AG04450 (cell line): ENCODE results near the gene MGRN1. TPM values are rescaled to one million over a fixed set of nuclear protein-coding genes. Genes with fewer than 3 reads are reported as not detected.
A peak's percentile ranks its signal among the peaks of the same experiment; 100 is the strongest.

Experiments used
- CTCF ChIA-PET: fragments of 300-600, 350-600 bp; formaldehyde crosslinking; extraction: SDS; loops from one replicate; lab custom pipeline; 2022; ENCODE audit warnings: antibody characterized with exemption, inconsistent platforms; lab: Charles Lee
- POLR2A ChIA-PET: fragments of 350-600 bp; formaldehyde crosslinking; extraction: SDS; loops from one replicate; lab custom pipeline; 2021; ENCODE audit warnings: antibody characterized with exemption, inconsistent platforms; lab: Yijun Ruan, JAX
- DNase-seq: peaks from one replicate; pipeline ENCODE4 v3.0.0-alpha.2; 2011; ENCODE audit warnings: low read depth, low spot score
- H3K27ac ChIP-seq: one replicate; pipeline ENCODE4 v1.5.1; 2012; ENCODE audit warnings: low read depth, low read length, control low read depth
- H3K27me3 ChIP-seq: one replicate; pipeline ENCODE4 v1.6.0; 2012; ENCODE audit warnings: low read length; ENCODE audit not compliant: control insufficient read depth, insufficient read depth
- H3K4me3 ChIP-seq: 2 replicates; pipeline ENCODE4 v1.5.1; 2011; ENCODE audit warnings: mild to moderate bottlenecking, low read depth, low read length, control low read depth
- H3K9me3 ChIP-seq: 2 replicates; pipeline ENCODE4 v1.5.1; 2012; ENCODE audit warnings: low read length; ENCODE audit not compliant: control insufficient read depth, insufficient read depth
- polyA plus RNA-seq: library from polyadenylated mRNA; depleted of rRNA; stranded (reverse); fragments of >200 nt; gene quantifications from 2 replicates; pipeline ENCODE4 v1.2.3, GENCODE V29; 2011
- TF ChIP-seq, protein P1 (sequence below): IDR thresholded peaks from 2 replicates; pipeline ENCODE4 v1.5.1; 2011; ENCODE audit warnings: low read depth, low read length, control low read depth, inconsistent platforms

The MGRN1 gene
- polyA plus RNA-seq, 1 experiment, result 3.4 TPM

DNA sequence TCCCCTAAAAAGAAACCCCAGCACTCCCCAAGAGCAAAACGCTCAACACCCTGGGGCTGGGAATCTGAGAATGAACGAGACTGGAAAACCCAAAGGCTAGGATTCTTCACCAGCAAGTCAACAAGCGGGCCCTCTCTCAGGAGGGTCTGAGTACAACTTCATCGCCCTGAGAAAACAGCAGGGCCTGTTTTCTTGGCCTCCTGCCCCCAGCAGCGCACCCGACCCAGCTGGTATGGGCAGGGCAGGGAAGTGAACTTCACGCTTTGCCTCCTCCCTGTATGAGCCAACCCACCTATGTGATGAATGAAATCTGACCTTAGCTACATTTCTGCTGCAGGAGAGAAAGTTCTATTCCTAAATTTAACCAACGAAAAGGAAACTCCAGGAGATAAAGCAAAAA lies 79.9 kb downstream of the MGRN1 start:
- ChIA-PET CTCF (interaction anchor here (0.6 to 1.0 kb wide), 2 partner anchors 9 kb away, joined by 3 read pairs; no protein-coding TSS in a partner anchor), POLR2A (no interaction called here)
- H3K27ac ChIP-seq, result no peak overlapping the region
- no peaks in the 10 kb centered on the region for H3K27me3 ChIP-seq
- H3K4me3 ChIP-seq, result no peak overlapping the region
- no peak for DNase-seq
- no peaks in the 10 kb centered on the region for H3K9me3 ChIP-seq
- TF ChIP-seq, protein P1, sequence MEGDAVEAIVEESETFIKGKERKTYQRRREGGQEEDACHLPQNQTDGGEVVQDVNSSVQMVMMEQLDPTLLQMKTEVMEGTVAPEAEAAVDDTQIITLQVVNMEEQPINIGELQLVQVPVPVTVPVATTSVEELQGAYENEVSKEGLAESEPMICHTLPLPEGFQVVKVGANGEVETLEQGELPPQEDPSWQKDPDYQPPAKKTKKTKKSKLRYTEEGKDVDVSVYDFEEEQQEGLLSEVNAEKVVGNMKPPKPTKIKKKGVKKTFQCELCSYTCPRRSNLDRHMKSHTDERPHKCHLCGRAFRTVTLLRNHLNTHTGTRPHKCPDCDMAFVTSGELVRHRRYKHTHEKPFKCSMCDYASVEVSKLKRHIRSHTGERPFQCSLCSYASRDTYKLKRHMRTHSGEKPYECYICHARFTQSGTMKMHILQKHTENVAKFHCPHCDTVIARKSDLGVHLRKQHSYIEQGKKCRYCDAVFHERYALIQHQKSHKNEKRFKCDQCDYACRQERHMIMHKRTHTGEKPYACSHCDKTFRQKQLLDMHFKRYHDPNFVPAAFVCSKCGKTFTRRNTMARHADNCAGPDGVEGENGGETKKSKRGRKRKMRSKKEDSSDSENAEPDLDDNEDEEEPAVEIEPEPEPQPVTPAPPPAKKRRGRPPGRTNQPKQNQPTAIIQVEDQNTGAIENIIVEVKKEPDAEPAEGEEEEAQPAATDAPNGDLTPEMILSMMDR, result no peak

DNA sequence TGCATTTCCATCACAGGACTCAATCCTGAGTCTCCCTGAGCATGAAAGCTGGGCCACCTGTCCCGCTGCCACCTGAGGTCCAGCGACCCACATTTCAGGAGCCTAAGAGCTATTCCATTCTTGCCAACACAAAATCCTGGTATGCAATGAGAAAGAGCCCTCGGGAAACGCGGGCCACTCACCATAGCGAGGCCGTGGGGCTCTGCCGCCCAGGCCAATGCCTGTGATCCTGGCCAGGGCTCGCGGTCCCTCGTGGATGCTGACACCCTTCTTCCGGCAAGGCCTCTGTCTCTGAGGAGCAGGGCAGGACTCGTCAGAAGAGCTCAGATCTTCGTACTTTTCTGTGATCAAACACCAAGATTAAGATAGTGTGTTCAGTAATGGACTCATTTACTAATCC lies 80.3 kb downstream of the MGRN1 start:
- no peak overlapping the region for H3K27ac ChIP-seq
- CTCF ChIA-PET, result interaction anchor here (1.0 kb wide), 1 partner anchor 9 kb away, joined by 3 read pairs; no protein-coding TSS in a partner anchor
- no peak for DNase-seq
- TF ChIP-seq, protein P1, result no peak
- H3K4me3 ChIP-seq, result no peak overlapping the region
- H3K9me3 ChIP-seq, result no peaks in the 10 kb centered on the region
- no peaks in the 10 kb centered on the region for H3K27me3 ChIP-seq
- POLR2A ChIA-PET, result no interaction called here

DNA sequence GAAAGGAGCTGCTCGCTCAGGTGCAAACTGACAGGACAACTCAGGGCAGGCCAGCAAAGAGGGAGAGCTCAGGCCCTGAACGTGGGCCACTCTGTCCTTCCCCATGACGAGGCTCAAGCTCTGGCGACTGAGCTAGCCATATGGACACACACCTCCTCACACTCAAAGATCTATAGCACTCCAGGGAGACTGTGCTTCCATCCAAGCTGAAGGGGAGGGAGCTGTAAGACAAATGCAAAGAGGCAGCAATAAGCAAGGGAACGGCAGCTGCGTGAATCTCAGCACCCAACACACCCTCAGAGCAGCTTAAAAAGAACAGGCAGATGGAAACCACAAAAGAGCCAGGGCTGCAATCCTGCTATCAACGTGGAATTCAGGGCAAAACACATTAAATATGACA lies 82.2 kb downstream of the MGRN1 start:
- POLR2A ChIA-PET, result interaction anchor here (1.1 kb wide), 1 partner anchor 12 kb away, joined by 4 read pairs; no protein-coding TSS in a partner anchor
- DNase-seq, result no peak

GRCh38 chr16:4709481-4709880 lies 84.9 kb downstream of the MGRN1 start:
- no peaks in the 10 kb centered on the region for H3K9me3 ChIP-seq
- peak overlapping the region; percentile 47 for H3K27ac ChIP-seq
- no peak for DNase-seq
- ChIA-PET POLR2A (no interaction called here), CTCF (interaction anchor here (1.2 to 1.5 kb wide), 2 partner anchors 15 to 85 kb away, joined by 3 to 4 read pairs; partner anchors contain the start of gene MGRN1)
- TF ChIP-seq, protein P1, result no peak
- no peaks in the 10 kb centered on the region for H3K27me3 ChIP-seq
- H3K4me3 ChIP-seq, result no peak overlapping the region

More for the DNA sequence above, 82.2 kb downstream of the MGRN1 start:
- CTCF ChIA-PET, result interaction anchor here (1.1 kb wide), 1 partner anchor 11 kb away, joined by 3 read pairs; no protein-coding TSS in a partner anchor
- TF ChIP-seq, protein P1, result no peak
- H3K27me3 ChIP-seq, result no peaks in the 10 kb centered on the region
- no peaks in the 10 kb centered on the region for H3K9me3 ChIP-seq
- no peak overlapping the region for H3K27ac ChIP-seq
- no peak overlapping the region for H3K4me3 ChIP-seq

DNA sequence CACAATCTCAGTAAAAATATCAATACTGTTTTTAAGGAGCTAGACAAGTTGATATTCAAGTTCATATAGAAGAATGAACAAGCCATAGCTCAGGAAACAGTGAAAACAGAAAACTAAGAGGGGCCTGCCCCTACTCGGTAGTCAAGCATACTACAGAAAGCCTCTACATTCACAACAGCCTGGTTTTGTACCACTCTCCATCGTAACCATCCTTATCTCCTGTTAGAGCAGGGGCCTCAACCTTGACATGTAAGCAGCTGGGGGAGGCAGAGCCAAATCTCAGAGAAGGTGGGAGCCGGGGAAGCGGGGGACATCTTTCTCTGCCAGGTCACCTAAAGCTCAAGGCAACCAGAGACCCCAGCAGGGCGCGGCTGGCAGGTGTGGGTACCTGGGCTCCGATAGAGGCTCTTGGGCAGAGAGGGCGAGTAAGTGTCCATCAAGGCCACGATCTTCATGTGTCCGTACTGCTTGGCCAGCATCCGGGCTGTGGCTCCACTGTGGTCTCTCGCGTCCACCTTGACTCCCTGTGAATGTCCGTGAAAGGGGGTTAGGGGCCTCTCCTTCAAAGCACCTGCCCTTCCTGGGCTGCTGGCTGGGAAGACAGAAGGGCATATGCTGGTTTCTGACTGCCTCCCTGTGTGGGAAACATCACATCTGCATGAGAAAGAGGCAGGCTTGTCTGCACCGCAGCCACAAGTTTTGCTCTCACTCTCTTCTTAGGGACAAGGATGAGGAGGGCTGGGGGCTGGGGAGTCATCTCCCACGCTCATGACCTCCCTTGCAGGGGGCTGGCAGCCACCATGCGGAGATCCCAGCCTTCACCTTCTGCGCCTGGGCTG lies 89.3 kb downstream of the MGRN1 start:
- H3K9me3 ChIP-seq, result no peaks in the 10 kb centered on the region
- H3K4me3 ChIP-seq, result no peak overlapping the region
- no peaks in the 10 kb centered on the region for H3K27me3 ChIP-seq
- no peak for DNase-seq
- no peak overlapping the region for H3K27ac ChIP-seq
- TF ChIP-seq, protein P1, result no peak
- POLR2A ChIA-PET, result no interaction called here
- CTCF ChIA-PET, result interaction anchor here (0.7 to 1.5 kb wide), 2 partner anchors 10 to 192 kb away, joined by 3 to 8 read pairs; no protein-coding TSS in a partner anchor
